Measurements from ENCODE around the gene BTBD9.

- TF ChIP-seq CTCF (IDR thresholded peaks at IDR 0.05) (no peak), POLR2A (IDR thresholded peaks at IDR 0.05) (no peak)
These were observed 289.9 kb downstream of the BTBD9 start for GRCh38 chr6:38349795-38350194.

Data from Peyer's patch (tissue), 4 donors.